Measurements from ENCODE around the gene VPS9D1.
A peak's percentile ranks its signal among the peaks of the same experiment; 100 is the strongest.
"Not testable (repeated sequence)": the region's sequence is repeated elsewhere in the genome, so short reads cannot be mapped to it uniquely, and the experiment has no call there.

The VPS9D1 gene

DNA sequence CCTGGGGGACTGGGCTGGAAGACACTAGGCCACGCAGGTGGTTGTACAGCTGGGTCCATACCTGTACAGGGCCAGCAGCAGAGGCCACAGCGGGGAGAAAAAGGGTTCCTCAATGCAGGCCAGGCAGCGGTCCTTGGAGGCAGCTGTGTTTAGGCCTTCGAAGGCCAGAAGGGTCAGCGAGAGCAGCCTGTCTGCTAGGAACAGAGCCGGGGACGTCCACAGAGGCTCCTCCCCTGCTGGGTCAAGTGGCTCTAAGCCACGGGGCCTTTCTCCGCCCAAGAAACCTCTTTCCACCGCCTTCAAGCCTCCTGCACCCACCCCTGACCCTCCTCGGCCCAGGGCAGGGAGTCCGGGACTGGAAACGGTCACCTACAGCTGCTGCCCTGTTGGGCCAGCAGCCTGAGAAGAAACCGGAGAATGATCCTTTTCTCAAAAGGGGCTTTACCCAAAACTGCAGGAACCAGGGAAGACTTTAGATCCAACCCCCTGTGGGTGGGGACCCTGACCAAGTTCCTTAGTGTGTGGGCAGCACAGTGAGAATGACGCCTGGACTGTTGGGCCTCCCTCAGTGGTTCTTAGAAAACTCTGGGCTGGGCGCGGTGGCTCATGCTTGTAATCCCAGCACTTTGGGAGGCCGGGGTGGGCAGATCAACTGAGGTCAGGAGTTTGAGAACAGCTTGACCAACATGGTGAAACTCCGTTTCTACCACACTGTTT is 10.8 kb downstream of the VPS9D1 start:
- DNase-seq (ENCODE audit: low spot score): no peak

DNA sequence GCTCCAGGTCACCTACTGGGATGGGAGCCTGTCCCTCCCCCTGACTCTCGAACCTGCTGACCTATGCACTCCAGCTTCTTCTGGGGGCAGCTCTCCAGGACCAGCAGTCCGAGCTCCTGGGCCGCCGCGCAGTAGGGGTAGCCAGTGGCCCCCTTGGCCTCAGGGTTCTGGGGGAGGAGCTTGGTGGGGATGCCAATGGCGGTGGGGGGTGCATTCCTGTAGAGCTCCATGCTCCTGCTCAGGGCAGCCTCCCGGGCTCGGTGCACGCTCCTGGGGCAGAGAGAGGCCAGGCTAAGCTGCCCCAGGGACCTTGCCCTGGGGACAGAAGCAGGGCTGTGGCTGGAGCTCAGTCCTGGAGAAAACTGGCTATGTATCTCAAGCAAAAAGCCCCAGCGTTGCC is 11.5 kb downstream of the VPS9D1 start:
- DNase-seq (ENCODE audit: low spot score): no peak

DNA sequence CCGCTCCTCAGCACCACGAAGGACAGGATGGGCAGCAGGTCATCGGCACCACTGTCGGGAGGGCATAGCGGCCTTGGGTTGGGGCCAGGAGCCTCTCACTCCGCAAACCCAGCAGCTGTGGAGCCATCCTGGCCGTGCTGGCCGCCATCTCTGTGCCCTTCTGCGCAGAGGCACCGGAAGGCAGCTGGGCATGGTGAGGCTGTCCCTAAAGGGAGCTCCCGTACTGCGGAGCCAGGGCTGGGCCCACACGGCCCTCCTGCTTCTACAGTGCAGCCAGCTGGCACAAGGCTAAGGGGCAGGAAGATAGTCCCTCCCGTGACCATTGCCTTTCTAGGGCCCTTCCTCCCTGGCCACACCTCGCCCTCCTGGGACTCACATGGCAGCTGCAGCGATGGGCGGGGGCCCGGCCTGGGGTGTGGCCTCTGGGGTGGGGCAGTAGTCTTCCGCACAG is 12.2 kb downstream of the VPS9D1 start:
- no peak for DNase-seq (ENCODE audit: low spot score)

DNA sequence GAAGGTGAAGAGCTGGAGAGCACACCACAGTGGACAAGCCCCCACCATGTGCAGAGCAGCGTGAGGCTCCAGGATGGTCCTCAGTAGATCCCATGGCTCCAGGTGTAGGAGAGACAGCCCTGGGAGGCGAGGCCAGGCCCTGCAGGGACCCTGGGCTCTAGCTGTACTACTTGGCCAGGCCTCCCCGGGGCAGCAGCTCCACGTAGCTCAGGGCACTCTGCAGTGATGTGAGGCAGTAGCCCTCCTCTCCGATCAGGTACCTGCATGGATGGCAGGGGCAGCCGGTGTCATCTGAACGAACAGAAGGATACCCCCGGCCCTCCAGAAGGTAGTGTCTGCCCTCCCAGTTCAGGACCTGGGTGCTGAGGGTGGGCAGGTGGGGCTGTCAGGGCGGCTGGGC is 13.0 kb downstream of the VPS9D1 start:
- DNase-seq (ENCODE audit: low spot score): no peak

DNA sequence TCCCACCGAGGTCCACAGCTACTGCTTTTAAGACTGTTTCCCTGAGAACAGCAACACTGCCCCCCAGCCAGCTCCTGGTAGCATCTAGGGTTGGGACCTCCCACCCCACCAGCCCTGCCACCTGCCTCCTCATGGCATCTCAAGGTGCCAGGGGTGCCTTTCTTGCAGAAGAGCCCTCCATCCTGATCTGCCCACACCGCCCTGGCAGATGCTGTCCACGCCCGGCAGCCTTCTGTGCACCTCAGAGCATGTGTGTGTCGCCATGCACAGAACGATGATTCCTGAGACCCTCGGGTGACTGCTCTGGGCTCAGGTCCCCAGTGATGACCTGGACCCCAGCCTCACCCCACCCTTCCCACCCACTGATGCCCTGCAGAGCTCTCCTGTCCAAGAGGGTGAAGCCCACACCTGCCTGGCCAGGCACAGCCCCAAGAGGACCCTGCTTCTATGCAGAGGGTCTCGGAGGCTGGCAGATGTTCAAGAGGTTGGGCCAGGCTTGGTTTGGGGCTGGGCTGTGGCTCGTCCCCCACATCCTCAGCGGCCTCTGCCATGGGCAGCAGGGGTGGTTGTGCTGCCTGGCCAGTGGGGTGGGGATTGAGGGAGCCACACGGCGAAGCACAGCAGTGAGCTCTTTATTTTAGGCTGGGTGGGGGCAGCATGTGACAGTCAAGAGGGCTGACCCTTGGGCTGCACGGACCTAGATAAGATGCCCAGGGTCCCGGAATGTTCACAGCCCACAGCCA is 14.0 kb downstream of the VPS9D1 start:
- no peak for DNase-seq (ENCODE audit: low spot score)

DNA sequence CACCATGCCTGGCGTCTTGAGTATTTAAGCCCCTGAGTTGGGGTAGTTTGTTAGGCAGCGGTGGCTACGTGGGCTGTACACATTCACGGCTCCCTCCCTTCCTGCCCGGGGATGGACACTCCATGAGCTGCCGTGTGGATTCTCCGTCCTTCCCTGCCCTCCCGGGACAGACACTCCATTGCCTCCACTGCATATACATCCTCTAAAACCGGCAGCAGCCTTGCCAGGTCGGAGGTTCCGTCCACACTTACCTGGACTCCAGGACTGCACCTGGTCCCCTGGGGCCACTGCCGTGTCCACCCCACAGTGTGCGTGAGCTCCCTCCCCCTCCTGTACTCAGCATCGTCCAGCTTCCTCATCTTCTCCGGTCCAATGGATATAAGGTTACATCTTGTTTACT is 15.7 kb downstream of the VPS9D1 start:
- DNase-seq (ENCODE audit: low spot score): no peak

DNA sequence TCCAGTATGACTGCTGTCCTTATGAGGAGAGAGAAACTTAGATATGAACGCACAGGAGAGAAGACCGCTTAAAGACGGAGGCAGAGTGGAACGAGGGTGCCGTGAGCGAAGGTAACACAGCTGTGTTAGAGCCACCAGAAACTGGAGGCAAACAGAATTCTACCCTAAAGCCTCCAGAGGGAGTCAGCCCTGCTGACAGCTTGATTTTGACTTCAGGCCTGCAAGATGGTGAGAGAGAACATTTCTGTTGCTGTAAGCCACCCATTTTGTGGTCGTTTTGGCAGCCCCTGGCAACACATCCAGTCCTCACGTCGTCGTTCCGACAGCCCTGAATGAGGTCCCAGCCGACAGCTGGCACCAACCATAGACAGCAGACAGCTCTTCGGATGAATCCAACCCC is 16.4 kb downstream of the VPS9D1 start:
- DNase-seq (ENCODE audit: low spot score): no peak

DNA sequence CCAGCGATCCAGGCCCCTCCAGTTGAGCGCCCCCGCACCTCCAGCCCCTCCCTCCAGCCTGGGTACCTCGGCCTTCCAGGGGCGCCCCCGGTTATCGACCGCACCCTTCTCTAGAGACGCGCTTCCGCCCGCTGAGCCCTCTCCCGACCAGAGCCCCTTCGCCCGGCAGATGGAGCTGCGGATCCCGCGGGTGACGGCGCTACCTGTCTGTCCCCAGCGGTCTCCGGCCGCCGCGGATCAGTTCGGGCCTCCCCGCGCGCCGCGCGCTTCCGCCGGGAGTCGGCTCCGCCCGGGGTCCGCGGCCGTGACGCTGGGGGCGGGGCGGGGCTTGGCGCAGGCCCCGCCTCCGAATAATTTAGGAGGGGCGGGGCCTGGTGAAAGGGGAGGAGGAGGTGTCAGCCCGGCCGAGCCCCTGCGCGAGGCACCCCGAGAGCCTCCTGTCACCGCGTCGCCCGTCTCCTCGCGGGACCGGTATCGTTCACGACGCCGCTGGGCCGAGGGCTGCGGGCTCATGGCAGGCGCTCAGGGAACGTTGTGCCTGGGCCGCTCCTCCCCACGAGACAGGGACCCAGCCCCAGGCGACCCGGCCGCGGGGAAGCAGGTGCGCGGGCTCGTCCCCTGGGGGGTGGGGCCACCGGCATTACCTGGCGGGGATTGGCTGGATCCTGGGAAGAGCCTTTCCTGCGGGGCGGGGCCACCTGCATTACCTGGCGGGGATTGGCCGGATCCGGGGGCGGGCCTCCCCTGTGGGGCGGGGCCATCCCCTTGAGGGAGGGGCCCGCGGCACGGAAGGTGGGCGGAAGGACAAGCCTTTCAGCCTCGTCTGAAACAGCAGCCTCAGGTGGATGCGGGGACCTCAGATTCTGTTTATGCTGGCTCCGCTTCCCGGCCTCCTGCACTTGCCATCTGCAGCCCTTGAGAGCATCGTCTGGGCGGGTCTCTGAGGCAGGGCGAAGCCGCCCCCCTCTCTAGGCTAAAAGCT is 19.0 kb downstream of the VPS9D1 start, which contains the start of gene SPATA2L:
SPATA2L (minus strand) TSS at position 281 of the 982 bp plus-strand sequence. CDS start 473 bp downstream, outside the sequence.
- peak; percentile 97 for DNase-seq (ENCODE audit: low spot score)

DNA sequence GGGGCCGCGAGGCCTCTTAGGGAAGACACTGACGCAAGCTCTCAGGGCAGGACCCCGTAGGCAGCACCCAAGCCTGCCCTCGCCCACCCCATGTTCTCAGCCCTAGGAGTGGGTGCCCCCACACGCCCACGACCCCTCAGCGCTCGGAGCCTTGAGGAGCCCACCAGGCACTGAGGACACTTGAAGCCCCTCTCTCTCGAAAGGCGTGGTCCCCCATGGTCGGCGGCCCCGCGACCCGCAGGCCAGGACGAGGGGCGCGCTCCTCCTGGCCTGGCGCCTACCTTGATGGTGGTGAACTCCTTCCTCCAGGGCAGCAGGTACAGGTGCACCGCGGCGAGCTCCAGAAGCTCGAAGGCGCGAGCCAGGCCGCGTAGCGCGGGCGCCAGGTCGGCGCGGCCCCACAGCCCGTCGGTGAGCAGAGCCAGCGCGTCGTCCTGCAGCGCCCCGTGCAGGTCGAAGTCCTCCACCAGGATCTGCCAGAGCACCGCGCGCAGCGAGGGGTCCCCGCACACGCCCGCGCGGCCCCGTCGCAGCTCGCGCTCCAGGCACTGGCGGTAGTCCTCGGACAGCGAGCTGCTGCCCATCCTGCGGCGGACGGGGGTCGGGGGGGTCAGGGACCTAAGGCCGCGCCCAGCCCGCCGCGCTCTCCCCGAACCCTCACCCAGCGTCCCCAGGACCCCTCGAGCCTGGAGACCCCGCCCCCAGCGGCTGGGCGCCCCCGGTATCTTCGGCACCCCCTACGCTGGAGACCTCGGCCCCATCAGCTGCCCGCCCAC is 19.9 kb downstream of the VPS9D1 start:
- peak; percentile 51 for DNase-seq (ENCODE audit: low spot score)

DNA sequence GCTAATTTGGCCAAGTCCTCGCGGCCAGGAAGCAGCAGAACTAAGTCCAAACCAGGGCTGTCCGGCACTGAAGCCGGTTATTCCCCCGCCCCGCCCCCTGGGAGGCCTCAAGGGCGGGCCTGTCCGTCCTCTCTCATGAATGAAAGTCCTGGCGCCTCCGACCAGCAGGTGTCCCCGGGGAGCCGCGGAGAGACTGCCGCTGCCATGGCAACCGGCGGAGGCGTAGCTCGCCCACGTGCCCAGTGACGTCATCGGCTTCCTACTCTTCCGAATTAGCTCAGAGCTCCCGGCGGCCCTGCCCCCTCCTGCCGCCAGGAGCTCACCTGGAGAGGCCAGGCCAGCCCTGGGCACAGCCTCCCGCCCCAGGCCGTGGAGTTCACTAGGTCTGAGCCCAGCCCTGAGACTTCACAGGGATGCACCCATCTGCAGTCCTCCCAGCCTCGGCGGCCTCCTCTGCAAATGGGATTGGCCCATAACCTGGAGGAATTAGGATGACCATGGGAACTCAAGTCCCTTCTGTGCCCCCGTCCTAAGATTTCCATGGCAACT is 20.5 kb downstream of the VPS9D1 start:
- DNase-seq (ENCODE audit: low spot score): peak; percentile 95

DNA sequence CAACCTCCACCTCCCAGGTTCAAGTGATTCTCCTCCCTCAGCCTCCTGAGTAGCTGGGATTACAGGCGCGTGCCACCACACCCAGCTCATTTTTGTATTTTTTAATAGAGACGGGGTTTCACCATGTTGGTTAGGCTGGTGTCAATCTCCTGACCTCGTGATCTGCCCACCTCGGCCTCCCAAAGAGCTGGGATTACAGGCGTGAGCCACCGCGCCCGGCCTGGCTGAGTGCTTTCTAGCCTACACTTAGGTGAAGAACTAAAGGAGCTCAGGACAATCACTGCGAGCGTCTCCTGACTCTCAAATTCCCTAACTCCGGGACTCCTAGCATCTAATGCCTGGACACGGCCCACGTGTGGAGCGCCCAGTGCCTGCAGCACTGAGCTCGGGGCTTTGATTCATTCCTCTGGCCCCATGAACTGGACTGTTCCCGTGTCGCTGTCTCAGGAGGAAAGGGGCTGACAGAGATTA is 21.0 kb downstream of the VPS9D1 start:
- not testable (repeated sequence) for DNase-seq (ENCODE audit: low spot score)

DNA sequence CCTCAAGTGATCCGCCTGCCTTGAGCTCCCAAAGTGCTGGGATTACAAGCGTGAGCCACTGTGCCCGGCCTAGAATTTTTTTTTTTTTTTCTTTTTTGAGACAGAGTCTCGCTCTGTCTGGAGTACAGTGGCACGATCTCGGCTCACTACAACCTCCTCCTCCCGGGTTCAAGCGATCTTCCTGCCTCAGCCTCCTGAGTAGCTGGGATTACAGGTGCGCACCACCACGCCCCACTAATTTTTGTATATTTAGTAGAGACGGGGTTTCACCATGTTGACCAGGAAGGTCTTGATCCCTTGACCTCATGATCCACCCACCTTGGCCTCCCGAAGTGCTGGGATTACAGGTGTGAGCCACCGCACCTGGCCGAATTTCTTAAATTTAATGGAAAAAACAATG is 22.0 kb downstream of the VPS9D1 start:
- DNase-seq (ENCODE audit: low spot score): not testable (repeated sequence)

DNA sequence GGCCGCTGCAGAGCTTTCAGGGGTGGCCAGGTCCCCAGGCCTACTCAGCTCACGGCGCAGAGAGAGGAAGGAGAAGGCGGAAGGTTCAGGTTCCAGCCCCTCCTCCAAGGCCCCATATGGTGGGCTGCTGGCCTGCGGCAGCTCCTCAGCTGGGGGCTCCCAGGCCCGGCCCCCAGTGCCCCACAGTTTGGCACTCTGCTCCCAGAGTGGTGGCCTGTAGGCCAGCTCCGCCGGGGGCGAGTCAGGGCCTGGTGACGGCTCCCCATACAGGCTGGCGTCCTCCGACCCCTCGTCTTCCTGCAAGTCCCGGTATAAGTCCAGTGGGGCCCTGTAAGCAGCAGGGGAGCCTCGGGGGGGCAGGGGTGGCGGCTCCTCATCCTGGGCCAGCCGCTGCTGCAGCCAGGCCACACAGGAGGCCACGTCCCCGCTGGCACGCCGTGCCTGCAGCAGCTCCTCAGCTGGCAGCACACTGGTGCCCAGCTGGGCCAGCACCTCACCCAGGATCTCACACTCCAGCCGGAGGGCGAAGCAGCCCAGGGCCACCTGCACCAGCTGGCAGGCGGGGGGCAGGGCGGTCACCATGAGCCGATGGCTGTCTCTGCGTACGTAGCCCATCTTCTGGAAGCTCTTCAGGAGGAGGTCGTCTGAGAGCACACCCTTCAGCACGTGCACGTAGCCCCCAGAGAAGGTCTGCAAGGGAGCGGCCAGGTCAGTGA is 22.9 kb downstream of the VPS9D1 start:
- no peak for DNase-seq (ENCODE audit: low spot score)

DNA sequence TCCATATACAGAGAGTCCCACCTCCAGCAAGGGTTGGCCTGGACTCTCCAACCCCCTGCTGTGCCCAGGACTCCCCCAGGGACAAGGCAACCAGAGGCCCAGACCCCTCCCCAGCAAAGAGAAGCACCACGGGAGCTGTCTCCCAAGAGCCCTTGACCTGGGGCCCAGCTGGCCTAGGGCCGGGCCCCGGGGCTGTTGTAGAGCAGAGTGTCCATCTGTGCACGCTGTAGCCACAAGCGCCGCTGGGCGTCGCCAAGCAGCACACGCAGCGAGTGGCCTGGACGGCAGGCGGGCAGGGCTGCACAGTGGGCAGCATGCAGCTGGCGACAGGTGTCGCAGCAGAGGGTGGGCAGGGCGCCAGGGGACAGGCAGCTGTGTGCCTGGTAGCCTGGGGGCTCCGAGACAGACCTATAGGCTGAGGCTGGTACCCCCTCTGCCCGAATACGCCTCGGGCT is 23.5 kb downstream of the VPS9D1 start:
- DNase-seq (ENCODE audit: low spot score): no peak

DNA sequence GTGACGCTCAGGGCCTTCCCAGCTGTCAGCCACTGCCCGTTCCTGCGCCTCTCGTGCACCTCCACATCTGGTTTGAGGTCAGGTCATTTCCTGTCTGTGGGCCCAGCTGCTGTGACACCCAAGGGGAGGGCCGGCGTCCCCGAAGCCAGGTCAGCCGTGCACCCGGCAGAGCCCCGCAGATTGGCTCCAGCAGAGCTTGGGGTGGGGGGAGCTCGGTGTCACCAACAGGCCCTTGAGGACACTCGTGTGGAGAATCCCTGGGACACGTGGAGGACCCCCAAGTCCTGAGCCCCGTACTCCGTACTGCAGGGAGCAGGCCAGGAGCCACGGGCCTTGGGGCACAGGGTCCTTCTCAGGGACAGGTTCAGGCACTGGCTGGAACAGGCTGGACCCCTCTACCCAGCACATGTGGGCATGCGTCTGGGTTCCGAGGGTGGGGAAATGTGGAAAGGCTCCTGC is 24.0 kb downstream of the VPS9D1 start:
- DNase-seq (ENCODE audit: low spot score): peak; percentile 25

DNA sequence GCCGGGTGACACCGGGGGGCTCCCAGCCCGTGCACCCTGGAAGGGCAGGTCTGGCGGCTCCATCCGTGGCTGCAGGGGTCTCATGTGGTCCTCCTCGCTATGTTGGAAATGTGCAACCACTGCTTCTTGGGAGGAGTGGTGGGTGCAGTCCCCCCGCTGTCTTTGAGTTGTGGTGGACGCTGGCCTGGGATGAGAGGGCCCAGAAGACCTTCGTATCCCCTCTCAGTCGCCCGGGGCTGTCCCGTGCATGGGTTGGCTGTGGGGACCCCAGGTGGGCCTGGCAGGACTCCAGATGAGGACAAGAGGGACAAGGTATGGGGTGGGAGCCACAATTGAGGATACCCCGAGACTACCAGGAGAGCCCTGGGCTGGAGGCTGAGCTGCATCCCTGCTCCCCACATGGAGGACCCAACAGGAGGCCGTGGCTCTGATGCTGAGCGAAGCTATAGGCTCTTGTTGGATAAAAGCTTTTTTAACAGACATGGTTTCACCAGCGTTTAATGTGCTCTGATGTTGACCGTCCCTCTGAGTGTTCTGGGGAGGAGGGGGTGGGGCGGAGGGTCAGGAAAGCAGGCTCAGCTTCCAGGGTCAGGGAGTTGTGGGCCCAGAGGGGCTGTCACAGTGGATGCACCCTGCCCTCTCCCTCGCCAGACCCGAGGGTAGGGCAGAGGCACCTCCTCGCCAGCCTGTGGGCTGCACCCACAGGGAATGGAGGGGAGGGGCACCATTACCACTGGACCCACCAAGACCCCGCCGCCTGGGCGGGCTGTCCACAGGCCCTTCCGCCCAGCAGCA is 24.6 kb downstream of the VPS9D1 start:
- DNase-seq (ENCODE audit: low spot score): no peak

DNA sequence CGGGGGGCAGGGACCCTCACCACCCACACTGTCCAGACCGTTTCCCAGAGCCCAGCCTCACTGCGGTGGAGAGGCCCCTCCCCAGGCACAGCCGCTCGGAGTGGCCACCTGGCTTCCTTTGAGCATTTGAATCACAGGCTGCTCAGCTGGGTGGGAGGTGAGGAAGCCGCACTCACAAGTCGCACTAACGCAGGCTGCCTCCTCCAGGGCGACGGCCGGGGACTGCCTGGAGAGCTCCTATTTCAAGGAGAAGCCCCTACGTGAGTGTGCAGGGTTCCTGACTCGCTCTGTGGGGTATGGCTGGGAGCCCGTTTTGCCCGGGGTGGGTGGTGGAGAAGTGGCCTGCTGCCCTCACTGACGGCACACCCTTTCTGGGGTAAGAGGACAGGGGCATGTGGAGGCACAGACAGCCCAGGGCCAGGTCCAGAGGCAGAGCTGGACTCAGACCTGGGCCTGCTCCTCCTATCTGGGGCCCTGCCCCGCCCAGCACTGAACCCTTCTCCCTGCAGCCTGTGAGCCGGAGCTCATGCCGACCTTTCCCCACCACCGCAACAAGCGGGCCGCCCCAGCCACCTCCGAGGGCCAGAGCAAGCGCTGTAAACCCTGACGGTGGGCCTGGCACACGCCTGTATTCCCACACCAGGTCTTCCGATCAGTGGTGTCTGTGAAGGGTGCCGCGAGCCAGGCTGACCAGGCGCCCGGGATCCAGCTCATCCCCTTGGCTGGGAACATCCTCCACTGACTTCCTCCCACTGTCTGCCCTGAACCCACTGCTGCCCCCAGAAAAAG is 25.4 kb downstream of the VPS9D1 start:
- DNase-seq (ENCODE audit: low spot score): no peak

DNA sequence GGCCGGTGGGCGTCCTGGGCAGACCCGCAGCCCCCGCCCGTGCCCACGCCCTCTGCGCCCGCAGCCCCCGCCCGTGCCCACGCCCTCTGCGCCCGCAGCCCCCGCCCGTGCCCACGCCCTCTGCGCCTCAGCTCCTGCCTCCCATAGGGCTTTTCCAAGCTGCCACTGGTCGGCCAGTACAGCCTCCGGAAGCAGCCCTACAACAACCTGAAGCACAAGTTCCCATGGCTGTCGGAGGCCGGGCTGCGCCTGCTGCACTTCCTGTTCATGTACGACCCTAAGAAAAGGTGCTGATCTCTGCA is 26.0 kb downstream of the VPS9D1 start:
- not testable (repeated sequence) for DNase-seq (ENCODE audit: low spot score)

Measured in CD4-positive, alpha-beta T cell treated with Interleukin-15 for 4 hours (primary cell).